Endothelial cell (in vitro differentiated cells): ENCODE measurements around the gene ANKMY2. TPM values are rescaled to one million over a fixed set of nuclear protein-coding genes. Genes with fewer than 3 reads are reported as not detected.

Experiments
- DNase-seq: peaks from one replicate; pipeline ENCODE4 v3.0.0; 2021; ENCODE audit warnings: low spot score
- H3K27ac Mint-ChIP-seq: one replicate; pipeline ENCODE4 v1.8.0; 2021; ENCODE audit warnings: mixed read lengths, inconsistent platforms; ENCODE audit not compliant: unreplicated experiment
- H3K27me3 Mint-ChIP-seq: one replicate; pipeline ENCODE4 v1.8.0; 2021; ENCODE audit warnings: mild to moderate bottlenecking, moderate library complexity, mixed read lengths, inconsistent platforms; ENCODE audit not compliant: unreplicated experiment
- H3K36me3 Mint-ChIP-seq: one replicate; pipeline ENCODE4 v1.8.0; 2021; ENCODE audit warnings: mild to moderate bottlenecking, low read depth, mixed read lengths, inconsistent platforms; ENCODE audit not compliant: unreplicated experiment
- H3K4me1 Mint-ChIP-seq: one replicate; pipeline ENCODE4 v1.8.0; 2021; ENCODE audit warnings: mild to moderate bottlenecking, mixed read lengths, inconsistent platforms; ENCODE audit not compliant: unreplicated experiment
- H3K4me3 Mint-ChIP-seq: one replicate; pipeline ENCODE4 v1.8.0; 2021; ENCODE audit warnings: mild to moderate bottlenecking, mixed read lengths, inconsistent platforms; ENCODE audit not compliant: unreplicated experiment
- H3K9me3 Mint-ChIP-seq: one replicate; pipeline ENCODE4 v1.8.0; 2021; ENCODE audit warnings: mixed read lengths, inconsistent platforms; ENCODE audit not compliant: unreplicated experiment
- total RNA-seq: library from RNA; stranded (reverse); fragmentation: NEBNext Ultra II Directional; extraction: Animal tissue kit (Norgen Biotek cat#: 25700); gene quantifications from one replicate; pipeline ENCODE4 v1.2.1, GENCODE V29; 2021; ENCODE audit not compliant: unreplicated experiment
- TF ChIP-seq, protein P1 (sequence below): fragments of 200-600 bp; sonication (generic); IDR thresholded peaks from one replicate; pipeline ENCODE4 v1.5.0; 2021; ENCODE audit warnings: antibody characterized with exemption; ENCODE audit not compliant: unreplicated experiment

Gene ANKMY2
- total RNA-seq, 1 donor from 2014 or later, result 20.5 TPM

DNA sequence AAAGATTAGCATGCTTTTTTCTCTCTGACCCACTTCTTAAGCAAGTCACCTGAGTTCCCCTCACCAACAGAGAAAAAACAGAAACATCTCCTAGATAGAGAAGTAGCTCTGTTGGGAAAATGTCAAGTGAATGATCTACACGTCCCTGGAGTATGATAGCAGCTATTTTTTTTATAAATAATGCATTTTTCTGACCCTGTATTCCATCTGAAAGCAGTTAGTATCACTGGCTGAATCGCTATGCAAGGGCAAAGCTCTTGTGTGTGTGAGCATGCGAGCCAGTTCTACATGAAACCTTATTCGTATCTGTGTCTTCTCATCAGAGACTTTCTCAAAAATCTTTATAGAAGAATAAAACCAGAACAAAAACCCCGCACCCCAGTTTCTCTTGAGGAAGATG lies 8.2 kb downstream of the ANKMY2 start:
- H3K27me3 Mint-ChIP-seq, result no peaks in the 10 kb centered on the region
- H3K4me3 Mint-ChIP-seq, result no peak overlapping the region
- H3K4me1 Mint-ChIP-seq, result peaks cover 6% of the 10 kb centered on the region
- TF ChIP-seq, protein P1, sequence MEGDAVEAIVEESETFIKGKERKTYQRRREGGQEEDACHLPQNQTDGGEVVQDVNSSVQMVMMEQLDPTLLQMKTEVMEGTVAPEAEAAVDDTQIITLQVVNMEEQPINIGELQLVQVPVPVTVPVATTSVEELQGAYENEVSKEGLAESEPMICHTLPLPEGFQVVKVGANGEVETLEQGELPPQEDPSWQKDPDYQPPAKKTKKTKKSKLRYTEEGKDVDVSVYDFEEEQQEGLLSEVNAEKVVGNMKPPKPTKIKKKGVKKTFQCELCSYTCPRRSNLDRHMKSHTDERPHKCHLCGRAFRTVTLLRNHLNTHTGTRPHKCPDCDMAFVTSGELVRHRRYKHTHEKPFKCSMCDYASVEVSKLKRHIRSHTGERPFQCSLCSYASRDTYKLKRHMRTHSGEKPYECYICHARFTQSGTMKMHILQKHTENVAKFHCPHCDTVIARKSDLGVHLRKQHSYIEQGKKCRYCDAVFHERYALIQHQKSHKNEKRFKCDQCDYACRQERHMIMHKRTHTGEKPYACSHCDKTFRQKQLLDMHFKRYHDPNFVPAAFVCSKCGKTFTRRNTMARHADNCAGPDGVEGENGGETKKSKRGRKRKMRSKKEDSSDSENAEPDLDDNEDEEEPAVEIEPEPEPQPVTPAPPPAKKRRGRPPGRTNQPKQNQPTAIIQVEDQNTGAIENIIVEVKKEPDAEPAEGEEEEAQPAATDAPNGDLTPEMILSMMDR, result no peak
- H3K36me3 Mint-ChIP-seq, result peaks cover under 1% of the 10 kb centered on the region
- no peak for DNase-seq
- no peak overlapping the region for H3K27ac Mint-ChIP-seq
- H3K9me3 Mint-ChIP-seq, result no peaks in the 10 kb centered on the region

DNA sequence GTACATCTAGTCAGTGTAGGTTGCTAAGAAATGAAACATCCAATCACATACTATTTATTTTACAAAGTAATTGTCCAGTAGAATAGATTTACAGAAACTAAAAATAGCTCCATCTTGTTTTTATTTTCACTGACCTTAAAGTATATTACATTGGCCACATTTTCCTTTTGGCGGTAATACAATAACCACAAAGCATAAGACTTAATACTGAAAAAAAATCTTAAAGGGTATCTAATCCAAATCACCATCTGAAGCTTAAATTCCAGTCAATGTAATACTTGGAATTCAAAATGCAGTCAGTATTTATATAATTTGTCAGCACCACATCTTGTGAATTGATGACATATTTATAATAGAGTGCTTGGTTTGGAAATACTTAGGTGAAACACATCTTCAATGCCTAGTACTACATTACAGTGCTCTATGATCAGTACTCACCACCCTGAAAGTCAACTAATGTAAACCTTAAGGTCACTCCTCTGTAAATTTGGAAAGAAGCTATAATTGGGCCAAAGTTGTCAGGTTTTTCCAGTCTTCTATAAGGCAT lies 8.9 kb downstream of the ANKMY2 start:
- DNase-seq, result no peak
- H3K27me3 Mint-ChIP-seq, result no peaks in the 10 kb centered on the region
- H3K9me3 Mint-ChIP-seq, result no peaks in the 10 kb centered on the region
- peaks cover 7% of the 10 kb centered on the region for H3K36me3 Mint-ChIP-seq
- peaks cover 11% of the 10 kb centered on the region for H3K4me1 Mint-ChIP-seq
- TF ChIP-seq, protein P1, result no peak
- H3K27ac Mint-ChIP-seq, result no peak overlapping the region
- H3K4me3 Mint-ChIP-seq, result no peak overlapping the region

DNA sequence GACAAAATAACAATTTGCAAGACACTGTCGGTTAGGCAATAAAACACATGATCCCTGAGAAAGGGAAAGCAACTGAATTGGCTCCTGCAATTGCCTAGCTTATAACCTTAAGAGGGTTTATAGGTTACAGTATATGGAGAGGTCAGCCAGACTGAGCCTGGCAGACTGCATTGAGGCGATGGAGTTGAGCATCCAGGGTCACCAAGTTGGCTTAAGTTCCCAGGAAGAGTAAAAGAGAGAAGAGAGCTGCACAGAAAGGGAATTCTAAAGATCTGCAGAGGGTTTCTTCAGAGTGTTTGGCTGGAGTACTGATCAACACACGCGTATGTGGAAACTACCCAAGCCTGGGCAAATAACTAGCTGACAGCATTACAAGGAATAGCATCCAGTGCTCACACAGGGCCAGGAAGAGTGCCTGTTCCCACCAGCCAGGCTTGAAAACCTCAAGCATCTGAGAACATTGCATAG lies 11.2 kb downstream of the ANKMY2 start:
- no peaks in the 10 kb centered on the region for H3K27me3 Mint-ChIP-seq
- DNase-seq, result no peak
- H3K9me3 Mint-ChIP-seq, result no peaks in the 10 kb centered on the region
- H3K4me3 Mint-ChIP-seq, result no peak overlapping the region
- no peak overlapping the region for H3K27ac Mint-ChIP-seq
- peaks cover 7% of the 10 kb centered on the region for H3K36me3 Mint-ChIP-seq
- peaks cover 11% of the 10 kb centered on the region for H3K4me1 Mint-ChIP-seq
- TF ChIP-seq, protein P1, result no peak

DNA sequence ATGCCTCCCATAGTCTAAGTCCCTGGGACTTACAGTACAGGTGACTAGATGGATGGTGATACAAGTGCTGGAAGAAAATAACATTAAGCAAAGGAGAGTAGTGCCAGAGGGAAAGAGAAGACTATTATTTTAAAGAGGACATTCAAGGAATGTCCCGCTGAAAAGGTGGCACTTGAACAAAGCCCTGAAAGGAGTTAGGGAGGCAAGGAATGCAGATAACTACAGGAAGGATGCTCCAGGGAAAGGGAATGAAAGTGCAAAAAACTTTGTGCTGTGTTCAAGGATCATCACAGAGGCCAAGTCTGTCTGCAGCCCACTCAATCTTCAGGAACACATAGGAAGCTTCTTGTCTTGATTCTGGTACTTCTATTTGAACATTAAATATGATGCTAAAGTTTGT lies 14.9 kb downstream of the ANKMY2 start:
- no peak overlapping the region for H3K4me3 Mint-ChIP-seq
- TF ChIP-seq, protein P1, result no peak
- H3K27ac Mint-ChIP-seq, result no peak overlapping the region
- peaks cover 5% of the 10 kb centered on the region for H3K4me1 Mint-ChIP-seq
- H3K9me3 Mint-ChIP-seq, result no peaks in the 10 kb centered on the region
- H3K27me3 Mint-ChIP-seq, result no peaks in the 10 kb centered on the region
- peaks cover 7% of the 10 kb centered on the region for H3K36me3 Mint-ChIP-seq
- no peak for DNase-seq

DNA sequence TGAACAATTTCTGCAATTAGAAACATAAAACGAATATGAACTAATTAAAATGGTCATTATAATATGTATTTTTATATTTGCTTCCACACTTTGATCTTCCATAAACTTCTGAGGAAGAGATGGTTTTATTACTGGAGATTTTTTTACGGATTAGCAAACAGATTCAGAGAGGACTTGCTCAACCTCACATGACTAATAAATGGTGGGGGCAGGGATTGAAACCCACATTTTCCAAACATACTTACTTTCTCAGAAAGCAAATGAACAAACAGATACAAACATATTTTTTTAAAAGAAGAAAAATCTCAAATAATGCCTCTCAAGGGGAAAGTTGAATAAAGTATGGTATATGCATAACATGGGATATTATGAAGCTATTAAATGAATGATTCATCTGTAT lies 18.3 kb downstream of the ANKMY2 start:
- Mint-ChIP-seq H3K27me3 (no peaks in the 10 kb centered on the region), H3K4me1 (peaks cover 4% of the 10 kb centered on the region), H3K36me3 (peaks cover 8% of the 10 kb centered on the region), H3K4me3 (no peak overlapping the region), H3K9me3 (no peaks in the 10 kb centered on the region), H3K27ac (no peak overlapping the region)
- TF ChIP-seq, protein P1, result no peak
- DNase-seq, result no peak
